ENCODE results near the gene STXBP5L.

Gene STXBP5L

GRCh38 chr3:121399820-121400219 is 491.8 kb downstream of the STXBP5L start:
- no peak for TF ChIP-seq CTCF (IDR thresholded peaks at IDR 0.05; ENCODE audit: borderline replicate concordance, control extremely low read depth, extremely low read depth, insufficient read depth, missing control alignments)
- in situ Hi-C loops (cut with MboI; ENCODE audit: low sequenced_read_pairs, unreplicated experiment), result no loop called here
- DNase-seq (ENCODE audit: low spot score), result no peak

- in situ Hi-C loops (cut with MboI; ENCODE audit: low sequenced_read_pairs, unreplicated experiment), result no loop called here
- no peak for TF ChIP-seq CTCF (IDR thresholded peaks at IDR 0.05; ENCODE audit: borderline replicate concordance, control extremely low read depth, extremely low read depth, insufficient read depth, missing control alignments)
- no peak for DNase-seq (ENCODE audit: low spot score)
Measured at GRCh38 chr3:121405631-121406030, 497.6 kb downstream of the STXBP5L start.

- no peak for DNase-seq (ENCODE audit: low spot score)
- in situ Hi-C loops (cut with MboI; ENCODE audit: low sequenced_read_pairs, unreplicated experiment), result no loop called here
- no peak for TF ChIP-seq CTCF (IDR thresholded peaks at IDR 0.05; ENCODE audit: borderline replicate concordance, control extremely low read depth, extremely low read depth, insufficient read depth, missing control alignments)
Measured at GRCh38 chr3:121411523-121411922, 503.5 kb downstream of the STXBP5L start.

- no peak for DNase-seq (ENCODE audit: low spot score)
- in situ Hi-C loops (cut with MboI; ENCODE audit: low sequenced_read_pairs, unreplicated experiment), result no loop called here
- TF ChIP-seq CTCF (IDR thresholded peaks at IDR 0.05; ENCODE audit: borderline replicate concordance, control extremely low read depth, extremely low read depth, insufficient read depth, missing control alignments), result no peak
Measured at GRCh38 chr3:121414924-121415323, 506.9 kb downstream of the STXBP5L start.

GRCh38 chr3:121418182-121418581 is 510.2 kb downstream of the STXBP5L start:
- in situ Hi-C loops (cut with MboI; ENCODE audit: low sequenced_read_pairs, unreplicated experiment), result no loop called here
- TF ChIP-seq CTCF (IDR thresholded peaks at IDR 0.05; ENCODE audit: borderline replicate concordance, control extremely low read depth, extremely low read depth, insufficient read depth, missing control alignments), result no peak
- no peak for DNase-seq (ENCODE audit: low spot score)

GRCh38 chr3:121424549-121424948 is 516.5 kb downstream of the STXBP5L start:
- TF ChIP-seq CTCF (IDR thresholded peaks at IDR 0.05; ENCODE audit: borderline replicate concordance, control extremely low read depth, extremely low read depth, insufficient read depth, missing control alignments), result no peak
- in situ Hi-C loops (cut with MboI; ENCODE audit: low sequenced_read_pairs, unreplicated experiment), result no loop called here
- no peak for DNase-seq (ENCODE audit: low spot score)

Measured in GM13976 (cell line).